ENCODE results near the gene ZNF24.

The ZNF24 gene

DNA sequence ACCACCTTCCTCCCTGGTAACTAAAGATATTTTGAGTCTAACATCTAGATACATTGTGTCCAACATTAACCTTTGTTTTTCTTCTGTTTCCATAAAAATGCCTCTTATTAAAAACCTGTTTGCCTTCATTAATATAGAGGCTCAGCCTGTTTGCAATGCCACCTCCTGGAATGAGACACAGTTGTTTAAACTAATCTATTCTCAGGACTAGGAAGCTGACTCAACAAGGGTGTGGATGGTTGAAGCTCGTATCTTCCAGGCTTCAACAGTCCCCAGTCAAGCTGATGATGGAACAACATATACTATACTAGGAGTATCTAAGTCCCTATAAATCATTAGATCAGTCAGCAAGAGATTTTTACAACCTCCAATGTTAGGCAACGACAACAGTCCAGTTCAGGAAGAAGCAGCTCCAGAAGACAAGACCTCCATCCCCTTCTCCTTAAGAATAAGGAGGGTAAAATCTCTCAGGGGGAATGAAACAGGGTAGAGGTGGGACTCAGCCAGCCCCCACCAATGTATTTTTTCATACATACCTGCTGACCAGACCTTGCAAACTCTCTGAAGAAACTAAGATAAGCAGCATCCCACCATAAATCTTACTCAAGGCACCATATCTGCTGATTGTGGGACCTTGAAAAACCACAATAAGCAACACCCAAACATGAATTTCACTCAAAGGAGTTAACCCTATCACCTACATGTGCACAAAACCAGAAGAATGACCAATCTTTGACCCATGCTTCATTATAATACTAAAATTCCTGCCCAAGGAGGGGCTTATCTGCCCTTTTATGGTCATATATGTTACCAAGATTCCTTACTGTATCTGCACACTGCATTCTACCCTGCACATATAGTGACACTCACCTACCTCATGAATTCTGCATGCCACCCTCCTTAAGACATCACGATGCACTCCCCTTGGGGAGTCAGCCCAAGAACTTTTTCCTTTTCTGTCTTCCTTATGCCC lies 21.4 kb downstream of the ZNF24 start:
- no peak overlapping the region for H3K9ac ChIP-seq
- no peaks in the 10 kb centered on the region for H3K27me3 ChIP-seq (ENCODE audit: insufficient read depth, low read depth)
- no peaks in the 10 kb centered on the region for H3K79me2 ChIP-seq (ENCODE audit: insufficient read depth, low read depth)
- H3K27ac ChIP-seq: no peak overlapping the region
- no peaks in the 10 kb centered on the region for H4K20me1 ChIP-seq (ENCODE audit: insufficient read depth)
- no peak overlapping the region for H3K4me2 ChIP-seq
- no peaks in the 10 kb centered on the region for H3K36me3 ChIP-seq (ENCODE audit: insufficient read depth)
- H3K4me3 ChIP-seq (IDR thresholded peaks at IDR 0.05; ENCODE audit: insufficient read depth, low read depth, low read length): no peak overlapping the region
- no peak overlapping the region for H2AFZ ChIP-seq (ENCODE audit: low read depth)
- no peaks in the 10 kb centered on the region for H3K4me1 ChIP-seq (ENCODE audit: low read depth, poor library complexity, severe bottlenecking)
- no peak for TF ChIP-seq CTCF (conservative IDR thresholded peaks at IDR 0.05; ENCODE audit: low read depth, low read length)

DNA sequence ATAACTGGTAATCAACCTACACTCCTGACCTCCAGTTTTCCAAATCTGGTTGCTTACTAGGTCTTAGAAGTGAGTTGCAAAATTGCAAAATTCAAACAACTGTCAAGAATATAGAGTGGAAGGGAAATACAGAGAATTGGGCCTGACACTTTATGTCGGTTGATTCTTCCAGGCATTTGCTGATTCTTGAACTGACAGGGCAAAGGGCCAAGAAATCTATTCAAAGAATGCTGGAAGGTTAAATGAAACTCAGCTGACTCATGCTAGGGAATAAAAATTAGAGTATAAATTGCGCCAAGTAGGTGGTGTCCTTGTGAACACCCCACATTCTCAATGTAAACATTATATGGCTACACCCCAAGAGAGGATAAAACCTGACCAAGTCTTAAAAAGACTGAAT lies 32.7 kb downstream of the ZNF24 start:
- Histone ChIP-seq H3K36me3 (ENCODE audit: insufficient read depth) (no peaks in the 10 kb centered on the region; the same call in 1 of the 2 replicates), H3K4me2 (no peak overlapping the region), H3K4me3 (IDR thresholded peaks at IDR 0.05; ENCODE audit: insufficient read depth, low read depth, low read length) (no peak overlapping the region), H3K27me3 (ENCODE audit: insufficient read depth, low read depth) (no peaks in the 10 kb centered on the region), H3K79me2 (ENCODE audit: insufficient read depth, low read depth) (no peaks in the 10 kb centered on the region), H3K4me1 (ENCODE audit: low read depth, poor library complexity, severe bottlenecking) (no peaks in the 10 kb centered on the region), H3K9ac (no peak overlapping the region), H2AFZ (ENCODE audit: low read depth) (no peak overlapping the region), H4K20me1 (ENCODE audit: insufficient read depth) (no peaks in the 10 kb centered on the region), H3K27ac (no peak overlapping the region)
- TF ChIP-seq CTCF (conservative IDR thresholded peaks at IDR 0.05; ENCODE audit: low read depth, low read length): no peak

- no peak overlapping the region for H3K4me3 ChIP-seq (IDR thresholded peaks at IDR 0.05; ENCODE audit: insufficient read depth, low read depth, low read length)
- H3K4me2 ChIP-seq: no peak overlapping the region
- H3K9ac ChIP-seq: no peak overlapping the region
- no peaks in the 10 kb centered on the region for H3K79me2 ChIP-seq (ENCODE audit: insufficient read depth, low read depth)
- no peak overlapping the region for H3K27ac ChIP-seq
- no peaks in the 10 kb centered on the region for H3K27me3 ChIP-seq (ENCODE audit: insufficient read depth, low read depth)
- no peaks in the 10 kb centered on the region; the same call in 1 of the 2 replicates for H3K36me3 ChIP-seq (ENCODE audit: insufficient read depth)
- H2AFZ ChIP-seq (ENCODE audit: low read depth): no peak overlapping the region
- H3K4me1 ChIP-seq (ENCODE audit: low read depth, poor library complexity, severe bottlenecking): no peaks in the 10 kb centered on the region
- no peak for TF ChIP-seq CTCF (conservative IDR thresholded peaks at IDR 0.05; ENCODE audit: low read depth, low read length)
- no peaks in the 10 kb centered on the region for H4K20me1 ChIP-seq (ENCODE audit: insufficient read depth)
Observed at GRCh38 chr18:35306588-35307250, 37.5 kb downstream of the ZNF24 start.

- no peaks in the 10 kb centered on the region for H3K4me1 ChIP-seq (ENCODE audit: low read depth, poor library complexity, severe bottlenecking)
- no peak overlapping the region for H2AFZ ChIP-seq (ENCODE audit: low read depth)
- H3K79me2 ChIP-seq (ENCODE audit: insufficient read depth, low read depth): peaks cover 10% of the 10 kb centered on the region; the same call in 1 of the 2 replicates
- H3K27ac ChIP-seq: no peak overlapping the region
- H3K27me3 ChIP-seq (ENCODE audit: insufficient read depth, low read depth): no peaks in the 10 kb centered on the region
- H3K36me3 ChIP-seq (ENCODE audit: insufficient read depth): no peaks in the 10 kb centered on the region; the same call in 1 of the 2 replicates
- H4K20me1 ChIP-seq (ENCODE audit: insufficient read depth): no peaks in the 10 kb centered on the region
- no peak overlapping the region for H3K4me3 ChIP-seq (IDR thresholded peaks at IDR 0.05; ENCODE audit: insufficient read depth, low read depth, low read length)
- no peak overlapping the region for H3K4me2 ChIP-seq
- H3K9ac ChIP-seq: no peak overlapping the region
- no peak for TF ChIP-seq CTCF (conservative IDR thresholded peaks at IDR 0.05; ENCODE audit: low read depth, low read length)
Observed at GRCh38 chr18:35303610-35304009, 40.6 kb downstream of the ZNF24 start.
